ENCODE results near the gene DCX. TPM values are rescaled to one million over a fixed set of nuclear protein-coding genes. Genes with fewer than 3 reads are reported as not detected.

DCX gene
- total RNA-seq, 2 donors from 2014 or later, result 0.66 to 1.1 TPM

- Mint-ChIP-seq H3K27me3 (ENCODE audit: insufficient read depth) (no peaks in the 10 kb centered on the region), H3K27ac (no peak overlapping the region), H3K9me3 (no peaks in the 10 kb centered on the region), H3K4me3 (no peak overlapping the region), H3K36me3 (ENCODE audit: low read depth) (no peaks in the 10 kb centered on the region), H3K4me1 (peaks cover 6% of the 10 kb centered on the region)
- H3K4me1 ChIP-seq (ENCODE audit: control insufficient read depth, insufficient read depth, low read length), result no peaks in the 10 kb centered on the region
- no peaks in the 10 kb centered on the region for H3K36me3 ChIP-seq (ENCODE audit: control insufficient read depth, insufficient read depth, low read length)
- no peaks in the 10 kb centered on the region for H3K9me3 ChIP-seq (ENCODE audit: control insufficient read depth, low read length)
- H3K27me3 ChIP-seq (ENCODE audit: control insufficient read depth, insufficient read depth, low read length, poor library complexity, severe bottlenecking), result no peaks in the 10 kb centered on the region
- no peak overlapping the region for H3K27ac ChIP-seq (ENCODE audit: low read depth, low read length)
- TF ChIP-seq, protein P1, sequence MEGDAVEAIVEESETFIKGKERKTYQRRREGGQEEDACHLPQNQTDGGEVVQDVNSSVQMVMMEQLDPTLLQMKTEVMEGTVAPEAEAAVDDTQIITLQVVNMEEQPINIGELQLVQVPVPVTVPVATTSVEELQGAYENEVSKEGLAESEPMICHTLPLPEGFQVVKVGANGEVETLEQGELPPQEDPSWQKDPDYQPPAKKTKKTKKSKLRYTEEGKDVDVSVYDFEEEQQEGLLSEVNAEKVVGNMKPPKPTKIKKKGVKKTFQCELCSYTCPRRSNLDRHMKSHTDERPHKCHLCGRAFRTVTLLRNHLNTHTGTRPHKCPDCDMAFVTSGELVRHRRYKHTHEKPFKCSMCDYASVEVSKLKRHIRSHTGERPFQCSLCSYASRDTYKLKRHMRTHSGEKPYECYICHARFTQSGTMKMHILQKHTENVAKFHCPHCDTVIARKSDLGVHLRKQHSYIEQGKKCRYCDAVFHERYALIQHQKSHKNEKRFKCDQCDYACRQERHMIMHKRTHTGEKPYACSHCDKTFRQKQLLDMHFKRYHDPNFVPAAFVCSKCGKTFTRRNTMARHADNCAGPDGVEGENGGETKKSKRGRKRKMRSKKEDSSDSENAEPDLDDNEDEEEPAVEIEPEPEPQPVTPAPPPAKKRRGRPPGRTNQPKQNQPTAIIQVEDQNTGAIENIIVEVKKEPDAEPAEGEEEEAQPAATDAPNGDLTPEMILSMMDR (conservative IDR thresholded peaks at IDR 0.05), result no peak
- DNase-seq, result no peak
- 94% methylated on average over 1 of the region's 1 CpG; no CpG with 5 or more reads in 1 of the 2 experiments for WGBS, 2 experiments (ENCODE audit: insufficient coverage in 1 of 2, insufficient read length in 1 of 2)
- no peak overlapping the region for H3K4me3 ChIP-seq (ENCODE audit: low read length)
- no peak overlapping the region for H3K9ac ChIP-seq (ENCODE audit: extremely low read depth, low read length, poor library complexity, severe bottlenecking)
Measured at GRCh38 chrX:111282991-111283390, 129.0 kb downstream of the DCX start.

DNA sequence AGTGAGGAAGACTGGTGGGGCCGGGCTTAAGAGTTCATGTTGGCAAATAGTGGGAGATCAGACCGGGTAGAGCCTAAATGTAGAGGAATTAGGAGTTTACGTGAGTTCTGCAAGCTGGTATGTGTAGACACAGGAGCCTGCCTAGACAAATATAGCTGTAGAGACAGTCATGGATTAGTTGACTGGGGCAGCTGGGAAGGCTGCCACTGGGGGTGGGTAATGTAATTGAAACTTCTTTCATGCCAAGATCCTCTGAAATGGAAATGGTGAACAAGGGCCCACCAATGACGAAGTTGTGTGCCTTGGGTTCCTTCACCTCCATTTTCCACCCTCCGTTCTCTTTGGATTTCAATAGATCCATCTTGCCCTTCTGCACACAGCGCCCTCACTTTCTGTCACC, 129.9 kb downstream of the DCX start:
- H3K27me3 ChIP-seq (ENCODE audit: control insufficient read depth, insufficient read depth, low read length, poor library complexity, severe bottlenecking), result no peaks in the 10 kb centered on the region
- H3K4me3 ChIP-seq (ENCODE audit: low read length), result no peak overlapping the region
- H3K27ac ChIP-seq (ENCODE audit: low read depth, low read length), result no peak overlapping the region
- no peaks in the 10 kb centered on the region for H3K9me3 ChIP-seq (ENCODE audit: control insufficient read depth, low read length)
- 91 to 94% methylated on average over 4 to 6 of the region's 6 CpGs for WGBS, 2 experiments (ENCODE audit: insufficient coverage in 1 of 2, insufficient read length in 1 of 2)
- H3K27ac Mint-ChIP-seq, result no peak overlapping the region
- DNase-seq, result no peak
- H3K36me3 ChIP-seq (ENCODE audit: control insufficient read depth, insufficient read depth, low read length), result no peaks in the 10 kb centered on the region
- no peak overlapping the region for H3K9ac ChIP-seq (ENCODE audit: extremely low read depth, low read length, poor library complexity, severe bottlenecking)
- H3K4me1 Mint-ChIP-seq, result peaks cover 6% of the 10 kb centered on the region
- H3K4me1 ChIP-seq (ENCODE audit: control insufficient read depth, insufficient read depth, low read length), result no peaks in the 10 kb centered on the region
- H3K36me3 Mint-ChIP-seq (ENCODE audit: low read depth), result no peaks in the 10 kb centered on the region
- H3K9me3 Mint-ChIP-seq, result no peaks in the 10 kb centered on the region
- TF ChIP-seq, protein P1 (conservative IDR thresholded peaks at IDR 0.05), result no peak
- no peak overlapping the region for H3K4me3 Mint-ChIP-seq
- no peaks in the 10 kb centered on the region for H3K27me3 Mint-ChIP-seq (ENCODE audit: insufficient read depth)

DNA sequence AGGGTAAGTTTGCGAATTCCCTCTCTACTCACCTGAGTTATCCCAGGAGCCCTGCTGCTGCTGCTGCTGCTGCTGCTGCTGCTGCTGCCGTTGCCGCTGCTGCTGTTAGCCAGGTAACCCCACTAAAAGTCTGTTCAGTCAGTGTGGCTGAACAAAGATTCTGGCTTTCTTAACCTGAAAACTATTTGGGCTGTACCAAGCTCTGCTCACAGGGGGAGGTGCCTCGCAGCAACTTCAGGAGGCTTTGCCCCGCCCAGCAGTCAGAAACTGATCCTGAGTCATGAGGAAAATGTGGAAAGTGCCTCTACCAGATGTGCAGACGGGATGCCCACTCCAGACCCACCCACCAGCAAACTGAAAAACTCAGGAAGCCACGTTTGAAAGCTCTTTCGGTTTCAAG, 141.7 kb downstream of the DCX start, which contains the start of gene CAPN6:
CAPN6 (minus strand) TSS at position 145 of the 400 bp plus-strand sequence. CDS start 6,547 bp downstream, outside the sequence.
- no peaks in the 10 kb centered on the region for H3K36me3 Mint-ChIP-seq (ENCODE audit: low read depth)
- H3K9me3 Mint-ChIP-seq, result no peaks in the 10 kb centered on the region
- Histone ChIP-seq H3K27me3 (ENCODE audit: control insufficient read depth, insufficient read depth, low read length, poor library complexity, severe bottlenecking) (no peaks in the 10 kb centered on the region), H3K36me3 (ENCODE audit: control insufficient read depth, insufficient read depth, low read length) (no peaks in the 10 kb centered on the region), H3K4me1 (ENCODE audit: control insufficient read depth, insufficient read depth, low read length) (no peaks in the 10 kb centered on the region), H3K9ac (ENCODE audit: extremely low read depth, low read length, poor library complexity, severe bottlenecking) (no peak within 1 kb of the TSS), H3K9me3 (ENCODE audit: control insufficient read depth, low read length) (no peaks in the 10 kb centered on the region), H3K27ac (ENCODE audit: low read depth, low read length) (no peak within 1 kb of the TSS), H3K4me3 (ENCODE audit: low read length) (no peak within 1 kb of the TSS)
- no peak within 1 kb of the TSS for H3K27ac Mint-ChIP-seq
- peaks cover 24% of the 10 kb centered on the region for H3K4me1 Mint-ChIP-seq
- peak within 1 kb of the TSS; percentile 4 for H3K4me3 Mint-ChIP-seq
- H3K27me3 Mint-ChIP-seq (ENCODE audit: insufficient read depth), result no peaks in the 10 kb centered on the region
- DNase-seq, result peak; percentile 82
- TF ChIP-seq, protein P1 (conservative IDR thresholded peaks at IDR 0.05), result no peak
- 60 to 71% methylated on average over 3 to 8 of the region's 8 CpGs for WGBS, 2 experiments (ENCODE audit: insufficient coverage in 1 of 2, insufficient read length in 1 of 2)

All from endodermal cell (in vitro differentiated cells).